NCI-H1436 treated with DMSO at 0.1 percent for 48 hours (cell line): ENCODE data around the gene FGFRL1.
"Not testable (repeated sequence)": the region's sequence is repeated elsewhere in the genome, so short reads cannot be mapped to it uniquely, and the experiment has no call there.

Experiments
- DNase-seq: peaks from one replicate; lab custom pipeline; 2025; lab: John Stamatoyannopoulos, UW

FGFRL1 gene

GRCh38 chr4:973431-974397 is 37.7 kb upstream of the FGFRL1 start, which contains the start of gene DGKQ:
TSS of gene DGKQ (minus strand) at chr4:973569. CDS start at chr4:973482, 87 bp downstream.
- DNase-seq: no peak

- no peak for DNase-seq
These were observed 36.8 kb upstream of the FGFRL1 start for GRCh38 chr4:974668-975067.

- DNase-seq: not testable (repeated sequence)
These were observed 35.4 kb upstream of the FGFRL1 start for GRCh38 chr4:976016-976415.

GRCh38 chr4:978957-979701 is 32.3 kb upstream of the FGFRL1 start:
- no peak for DNase-seq

GRCh38 chr4:982291-982690 is 29.1 kb upstream of the FGFRL1 start:
- no peak for DNase-seq

GRCh38 chr4:982814-983213 is 28.6 kb upstream of the FGFRL1 start:
- no peak for DNase-seq

GRCh38 chr4:984336-985054 is 26.9 kb upstream of the FGFRL1 start:
- no peak for DNase-seq

- no peak for DNase-seq
These were observed 26.1 kb upstream of the FGFRL1 start for GRCh38 chr4:985123-985830.

GRCh38 chr4:986428-986878 is 25.0 kb upstream of the FGFRL1 start:
- no peak for DNase-seq

- no peak for DNase-seq
These were observed 24.4 kb upstream of the FGFRL1 start, which contains the start of gene IDUA for GRCh38 chr4:986879-987623. TSS of gene IDUA (plus strand) at chr4:987044. CDS start at chr4:987085, 41 bp downstream.

- no peak for DNase-seq
These were observed 23.6 kb upstream of the FGFRL1 start for GRCh38 chr4:987624-988513.

GRCh38 chr4:988726-989721 is 22.4 kb upstream of the FGFRL1 start:
- DNase-seq: no peak

GRCh38 chr4:989722-990471 is 21.5 kb upstream of the FGFRL1 start:
- no peak for DNase-seq

GRCh38 chr4:990746-991367 is 20.6 kb upstream of the FGFRL1 start:
- DNase-seq: no peak

GRCh38 chr4:991451-992296 is 19.8 kb upstream of the FGFRL1 start:
- DNase-seq: no peak
